HG02852 (cell line): ENCODE data around the gene DENND4B.

Source experiments
- ATAC-seq: cut with Tn5 transposase; IDR thresholded peaks from one replicate; pipeline ENCODE4 v1.9.1; 2021; ENCODE audit warnings: mild to moderate bottlenecking, moderate library complexity; ENCODE audit not compliant: unreplicated experiment

Gene DENND4B

GRCh38 chr1:153888533-153888932 lies 58.0 kb downstream of the DENND4B start:
- no peak for ATAC-seq

GRCh38 chr1:153886127-153886526 lies 60.4 kb downstream of the DENND4B start:
- ATAC-seq: no peak

GRCh38 chr1:153883223-153883622 lies 63.3 kb downstream of the DENND4B start:
- no peak for ATAC-seq

GRCh38 chr1:153882296-153882912 lies 64.1 kb downstream of the DENND4B start:
- no peak for ATAC-seq

- ATAC-seq: no peak
These were observed 64.8 kb downstream of the DENND4B start for GRCh38 chr1:153881751-153882150.

GRCh38 chr1:153880962-153881361 lies 65.6 kb downstream of the DENND4B start:
- ATAC-seq: no peak

- ATAC-seq: no peak
These were observed 66.5 kb downstream of the DENND4B start for GRCh38 chr1:153880024-153880423.
